ENCODE measurements around the gene CNTF. TPM values are rescaled to one million over a fixed set of nuclear protein-coding genes. Genes with fewer than 3 reads are reported as not detected.

The CNTF gene
- total RNA-seq, 1 donor from 2014 or later, result 3.9 TPM

DNA sequence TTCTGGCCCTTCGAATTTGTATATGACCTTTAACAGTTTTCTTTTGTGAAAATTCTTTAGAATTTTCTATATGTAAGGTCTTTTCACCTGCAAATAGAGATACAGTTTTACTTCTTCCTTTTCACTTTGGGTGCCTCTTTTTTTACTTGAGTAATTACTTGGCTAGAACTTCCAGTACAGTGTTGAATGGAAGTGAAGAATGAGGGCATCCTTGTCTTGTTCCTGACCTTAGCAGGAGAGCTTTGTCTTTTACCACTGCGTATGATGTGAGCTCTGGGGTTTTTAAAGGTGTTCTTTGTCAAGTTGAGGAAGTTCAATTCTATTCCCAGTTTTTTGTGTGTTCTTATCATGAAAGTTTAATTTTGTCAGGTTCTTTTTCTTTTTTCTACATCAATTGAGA is 22.0 kb upstream of the CNTF start:
- Mint-ChIP-seq H3K36me3 (ENCODE audit: low read depth) (peaks cover 54% of the 10 kb centered on the region), H3K4me3 (no peak overlapping the region), H3K9me3 (no peaks in the 10 kb centered on the region), H3K27ac (no peak overlapping the region), H3K27me3 (no peaks in the 10 kb centered on the region), H3K4me1 (peaks cover 67% of the 10 kb centered on the region)
- TF ChIP-seq, protein P1, sequence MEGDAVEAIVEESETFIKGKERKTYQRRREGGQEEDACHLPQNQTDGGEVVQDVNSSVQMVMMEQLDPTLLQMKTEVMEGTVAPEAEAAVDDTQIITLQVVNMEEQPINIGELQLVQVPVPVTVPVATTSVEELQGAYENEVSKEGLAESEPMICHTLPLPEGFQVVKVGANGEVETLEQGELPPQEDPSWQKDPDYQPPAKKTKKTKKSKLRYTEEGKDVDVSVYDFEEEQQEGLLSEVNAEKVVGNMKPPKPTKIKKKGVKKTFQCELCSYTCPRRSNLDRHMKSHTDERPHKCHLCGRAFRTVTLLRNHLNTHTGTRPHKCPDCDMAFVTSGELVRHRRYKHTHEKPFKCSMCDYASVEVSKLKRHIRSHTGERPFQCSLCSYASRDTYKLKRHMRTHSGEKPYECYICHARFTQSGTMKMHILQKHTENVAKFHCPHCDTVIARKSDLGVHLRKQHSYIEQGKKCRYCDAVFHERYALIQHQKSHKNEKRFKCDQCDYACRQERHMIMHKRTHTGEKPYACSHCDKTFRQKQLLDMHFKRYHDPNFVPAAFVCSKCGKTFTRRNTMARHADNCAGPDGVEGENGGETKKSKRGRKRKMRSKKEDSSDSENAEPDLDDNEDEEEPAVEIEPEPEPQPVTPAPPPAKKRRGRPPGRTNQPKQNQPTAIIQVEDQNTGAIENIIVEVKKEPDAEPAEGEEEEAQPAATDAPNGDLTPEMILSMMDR (IDR thresholded peaks at IDR 0.05), result no peak
- CTCF ChIA-PET, result no interaction called here
- intact Hi-C loops (cut with micrococcal nuclease), result no loop called here
- ATAC-seq (ENCODE audit: low read depth), result no peak
- no peak for DNase-seq
- POLR2A ChIA-PET, result interaction anchor here (1.5 kb wide), 1 partner anchor 23 kb away, joined by 3 read pairs; no protein-coding TSS in a partner anchor

DNA sequence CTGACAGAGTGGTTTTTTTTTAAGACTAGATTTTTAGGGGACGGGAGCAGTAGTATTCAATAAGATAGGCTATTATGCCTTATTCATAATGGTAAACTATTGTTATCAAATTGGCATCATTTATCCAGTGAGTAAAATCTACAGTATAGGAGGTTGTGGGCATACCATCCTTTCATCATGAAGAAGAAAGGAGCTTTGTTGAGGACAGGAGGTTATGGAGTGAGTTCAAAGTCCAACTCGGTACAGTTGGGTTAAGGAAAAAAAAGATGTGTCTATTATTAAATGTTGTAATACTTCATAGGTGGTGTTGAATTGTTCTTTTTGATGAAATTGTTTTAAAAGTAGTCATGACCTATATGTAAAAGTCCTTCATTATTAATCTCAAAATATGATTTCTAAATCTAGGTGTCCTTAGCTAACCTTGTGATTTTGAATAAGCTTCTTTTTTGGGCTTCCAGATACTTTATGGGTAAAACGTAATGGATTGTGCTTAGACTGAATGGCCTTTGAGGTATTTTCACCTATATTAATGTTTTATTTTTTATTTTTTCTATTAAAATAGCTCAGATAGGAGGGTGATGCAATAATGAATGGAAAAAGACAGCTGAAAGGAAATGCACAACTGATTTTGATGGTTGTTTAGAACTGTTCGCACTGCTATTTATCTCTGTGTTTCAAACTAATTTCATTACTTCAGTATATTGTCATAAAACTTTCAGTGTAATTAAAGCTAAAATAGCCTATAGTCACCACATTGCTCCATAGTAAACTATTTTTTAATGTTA is 15.3 kb upstream of the CNTF start:
- ATAC-seq (ENCODE audit: low read depth) (no peak), DNase-seq (no peak)
- Mint-ChIP-seq H3K4me1 (peaks cover 55% of the 10 kb centered on the region), H3K36me3 (ENCODE audit: low read depth) (peaks cover 61% of the 10 kb centered on the region), H3K4me3 (no peak overlapping the region), H3K9me3 (no peaks in the 10 kb centered on the region), H3K27me3 (no peaks in the 10 kb centered on the region), H3K27ac (peak overlapping the region; percentile 21)
- TF ChIP-seq, protein P1 (IDR thresholded peaks at IDR 0.05), result no peak
- ChIA-PET POLR2A (interaction anchor here (1.4 to 3.1 kb wide), 3 partner anchors 27 to 39 kb away, joined by 4 to 35 read pairs (median 8); partner anchors contain the start of genes LPXN and ZFP91), CTCF (interaction anchor here (0.6 to 1.3 kb wide), 3 partner anchors 19 to 529 kb away, joined by 3 to 4 read pairs (median 3); no protein-coding TSS in a partner anchor)
- intact Hi-C loops (cut with micrococcal nuclease), result loop anchor here (2.0 kb wide), 1 partner anchor 20 kb away; no protein-coding TSS in a partner anchor

DNA sequence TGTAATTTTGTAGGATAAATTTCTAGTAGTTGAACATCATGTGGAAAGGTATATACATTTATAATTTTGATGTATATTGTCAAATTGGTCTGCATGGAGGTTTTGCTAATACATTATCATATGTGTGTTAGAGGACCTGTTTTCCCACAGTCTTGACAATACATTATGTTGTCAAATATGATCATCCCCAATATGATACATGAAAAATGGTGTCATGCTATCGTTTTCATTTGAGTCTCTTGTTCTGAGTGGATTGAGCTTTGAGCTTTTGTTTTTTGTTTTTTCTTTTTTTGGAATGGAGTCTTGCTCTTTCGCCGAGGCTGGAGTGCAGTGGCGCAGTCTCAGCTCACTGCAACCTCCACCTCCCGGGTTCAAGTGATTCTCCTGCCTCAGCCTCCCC is 14.1 kb upstream of the CNTF start:
- Mint-ChIP-seq H3K4me3 (no peak overlapping the region), H3K4me1 (peaks cover 49% of the 10 kb centered on the region), H3K9me3 (no peaks in the 10 kb centered on the region), H3K36me3 (ENCODE audit: low read depth) (peaks cover 60% of the 10 kb centered on the region), H3K27ac (no peak overlapping the region), H3K27me3 (no peaks in the 10 kb centered on the region)
- ChIA-PET CTCF (no interaction called here), POLR2A (no interaction called here)
- ATAC-seq (ENCODE audit: low read depth), result no peak
- TF ChIP-seq, protein P1 (IDR thresholded peaks at IDR 0.05), result no peak
- no peak for DNase-seq
- intact Hi-C loops (cut with micrococcal nuclease), result no loop called here

DNA sequence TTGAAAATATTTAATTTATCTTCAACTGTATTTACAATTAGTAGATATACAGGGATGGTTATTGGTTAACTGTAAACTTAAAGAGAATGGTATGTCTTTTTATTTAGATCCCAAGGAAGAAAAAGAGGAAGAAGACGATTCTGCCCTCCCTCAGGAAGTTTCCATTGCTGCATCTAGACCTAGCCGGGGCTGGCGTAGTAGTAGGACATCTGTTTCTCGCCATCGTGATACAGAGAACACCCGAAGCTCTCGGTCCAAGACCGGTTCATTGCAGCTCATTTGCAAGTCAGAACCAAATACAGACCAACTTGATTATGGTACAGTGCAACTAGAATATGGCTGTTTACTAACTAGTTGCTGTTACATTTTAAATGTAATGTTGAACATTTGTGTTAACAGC is 12.7 kb upstream of the CNTF start:
- intact Hi-C loops (cut with micrococcal nuclease), result no loop called here
- DNase-seq (no peak), ATAC-seq (ENCODE audit: low read depth) (no peak)
- Mint-ChIP-seq H3K4me3 (no peak overlapping the region), H3K9me3 (no peaks in the 10 kb centered on the region), H3K27ac (peak overlapping the region; percentile 53), H3K4me1 (peaks cover 40% of the 10 kb centered on the region), H3K36me3 (ENCODE audit: low read depth) (peaks cover 60% of the 10 kb centered on the region), H3K27me3 (no peaks in the 10 kb centered on the region)
- TF ChIP-seq, protein P1 (IDR thresholded peaks at IDR 0.05), result no peak
- ChIA-PET POLR2A (interaction anchor here (1.1 kb wide), 1 partner anchor 34 kb away, joined by 4 read pairs; the partner anchor contains the start of gene LPXN), CTCF (interaction anchor here (1.1 kb wide), 1 partner anchor 42 kb away, joined by 5 read pairs; no protein-coding TSS in a partner anchor)

DNA sequence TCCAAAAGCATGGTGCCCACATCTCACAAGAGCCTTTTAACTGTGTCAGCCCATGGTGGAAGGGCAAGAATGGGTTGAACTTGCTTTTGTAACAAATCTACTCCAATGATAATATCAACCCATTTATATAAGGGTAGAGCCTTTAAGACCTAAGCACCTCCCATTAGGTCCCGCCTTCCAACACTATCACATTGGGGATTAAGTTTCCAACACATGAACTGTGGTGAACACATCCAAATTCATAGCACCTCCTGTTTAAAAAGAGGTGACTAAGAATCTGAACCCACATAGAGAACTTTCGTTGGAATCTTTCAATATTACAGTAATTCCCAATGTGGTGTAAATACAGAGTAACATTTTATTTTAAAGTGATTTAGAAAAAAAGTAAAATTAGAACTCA is 9.2 kb upstream of the CNTF start:
- no peaks in the 10 kb centered on the region for H3K27me3 Mint-ChIP-seq
- no peaks in the 10 kb centered on the region for H3K9me3 Mint-ChIP-seq
- DNase-seq (no peak), ATAC-seq (ENCODE audit: low read depth) (no peak)
- no peak overlapping the region for H3K4me3 Mint-ChIP-seq
- intact Hi-C loops (cut with micrococcal nuclease), result no loop called here
- no peak overlapping the region for H3K27ac Mint-ChIP-seq
- ChIA-PET CTCF (interaction anchor here (1.1 to 1.8 kb wide), 2 partner anchors 16 to 45 kb away, joined by 6 to 7 read pairs; no protein-coding TSS in a partner anchor), POLR2A (no interaction called here)
- H3K4me1 Mint-ChIP-seq, result peaks cover 16% of the 10 kb centered on the region
- peaks cover 80% of the 10 kb centered on the region for H3K36me3 Mint-ChIP-seq (ENCODE audit: low read depth)
- TF ChIP-seq, protein P1 (IDR thresholded peaks at IDR 0.05), result no peak

Measured in activated B cell treated with CpG ODN at 0.5 μM for 24 hours (primary cell).